Measurements from ENCODE around the gene TUBG2. TPM values are rescaled to one million over a fixed set of nuclear protein-coding genes. Genes with fewer than 3 reads are reported as not detected.
A peak's percentile ranks its signal among the peaks of the same experiment; 100 is the strongest.

TUBG2 gene
- total RNA-seq, 1 donor from 2014 or later: 14.2 TPM

DNA sequence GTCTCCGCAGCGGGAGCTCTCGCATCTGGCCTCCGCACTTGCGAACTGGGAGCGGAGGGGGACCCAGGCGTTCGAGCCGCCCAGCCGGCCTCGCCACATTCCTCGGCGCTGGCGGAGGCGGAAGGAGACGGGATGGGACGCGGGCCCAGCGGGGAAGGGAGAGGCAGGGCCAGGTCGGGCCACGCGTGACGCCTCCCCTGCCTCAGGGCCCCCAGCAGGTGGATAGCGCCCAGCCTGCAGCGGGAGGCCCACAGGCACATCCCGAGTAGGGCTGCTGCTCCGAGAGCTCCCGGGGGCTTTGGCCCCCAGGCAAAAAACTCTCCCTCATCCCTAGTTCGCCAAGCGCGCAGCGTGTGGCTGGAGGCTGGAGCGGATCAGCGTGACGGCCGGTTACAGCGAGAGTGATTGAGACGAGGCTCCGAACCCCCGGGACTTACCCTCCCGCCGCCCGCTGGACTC lies 16.9 kb downstream of the TUBG2 start:
- H3K4me3 ChIP-seq (ENCODE audit: low read depth, low read length): peak overlapping the region; percentile 96
- TF ChIP-seq, protein P1, sequence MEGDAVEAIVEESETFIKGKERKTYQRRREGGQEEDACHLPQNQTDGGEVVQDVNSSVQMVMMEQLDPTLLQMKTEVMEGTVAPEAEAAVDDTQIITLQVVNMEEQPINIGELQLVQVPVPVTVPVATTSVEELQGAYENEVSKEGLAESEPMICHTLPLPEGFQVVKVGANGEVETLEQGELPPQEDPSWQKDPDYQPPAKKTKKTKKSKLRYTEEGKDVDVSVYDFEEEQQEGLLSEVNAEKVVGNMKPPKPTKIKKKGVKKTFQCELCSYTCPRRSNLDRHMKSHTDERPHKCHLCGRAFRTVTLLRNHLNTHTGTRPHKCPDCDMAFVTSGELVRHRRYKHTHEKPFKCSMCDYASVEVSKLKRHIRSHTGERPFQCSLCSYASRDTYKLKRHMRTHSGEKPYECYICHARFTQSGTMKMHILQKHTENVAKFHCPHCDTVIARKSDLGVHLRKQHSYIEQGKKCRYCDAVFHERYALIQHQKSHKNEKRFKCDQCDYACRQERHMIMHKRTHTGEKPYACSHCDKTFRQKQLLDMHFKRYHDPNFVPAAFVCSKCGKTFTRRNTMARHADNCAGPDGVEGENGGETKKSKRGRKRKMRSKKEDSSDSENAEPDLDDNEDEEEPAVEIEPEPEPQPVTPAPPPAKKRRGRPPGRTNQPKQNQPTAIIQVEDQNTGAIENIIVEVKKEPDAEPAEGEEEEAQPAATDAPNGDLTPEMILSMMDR (conservative IDR thresholded peaks at IDR 0.05; ENCODE audit: low read depth, low read length): no peak
- no peak for DNase-seq (ENCODE audit: low read depth)

GRCh38 chr17:42676424-42677011 lies 17.4 kb downstream of the TUBG2 start, which contains the start of gene PLEKHH3:
PLEKHH3 (minus strand) TSS chr17:42676994; CDS start chr17:42676563, 431 bp downstream.
- TF ChIP-seq, protein P1 (conservative IDR thresholded peaks at IDR 0.05; ENCODE audit: low read depth, low read length): peak; percentile 24
- no peak for DNase-seq (ENCODE audit: low read depth)
- peak within 1 kb of the TSS; percentile 96 for H3K4me3 ChIP-seq (ENCODE audit: low read depth, low read length)

- DNase-seq (ENCODE audit: low read depth): peak; percentile 89
- H3K4me3 ChIP-seq (ENCODE audit: low read depth, low read length): peak overlapping the region; percentile 96
- TF ChIP-seq, protein P1 (conservative IDR thresholded peaks at IDR 0.05; ENCODE audit: low read depth, low read length): no peak
Observed at GRCh38 chr17:42677012-42677857, 18.2 kb downstream of the TUBG2 start.

GRCh38 chr17:42677921-42678781 lies 19.1 kb downstream of the TUBG2 start:
- H3K4me3 ChIP-seq (ENCODE audit: low read depth, low read length): peak overlapping the region; percentile 68
- no peak for DNase-seq (ENCODE audit: low read depth)
- TF ChIP-seq, protein P1 (conservative IDR thresholded peaks at IDR 0.05; ENCODE audit: low read depth, low read length): no peak

DNA sequence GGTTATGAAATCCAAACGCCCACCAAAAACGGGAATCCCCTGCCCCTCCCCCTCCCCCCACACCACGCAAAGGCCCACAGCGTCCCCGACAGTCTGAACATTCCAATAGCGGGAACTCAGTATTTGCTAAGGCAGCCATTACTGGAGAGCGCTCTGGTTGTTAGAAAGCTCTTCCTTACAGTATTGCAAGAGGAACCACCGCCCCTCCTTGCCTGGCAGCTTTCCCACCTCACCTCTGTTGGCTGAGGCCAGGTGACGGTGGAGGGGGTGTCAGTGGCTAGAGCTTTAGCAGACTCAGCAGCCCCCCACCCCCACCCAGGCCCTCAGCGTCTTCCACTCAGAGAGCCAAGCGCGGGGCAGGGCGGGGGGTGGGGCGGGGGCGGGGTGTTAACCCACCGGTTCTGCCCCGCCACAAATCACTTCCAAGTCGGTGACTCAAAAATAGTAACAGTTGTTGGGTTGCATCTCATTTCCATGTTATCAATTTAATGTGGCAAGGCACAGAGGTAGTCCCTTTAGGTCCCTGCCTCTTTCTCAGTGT lies 19.9 kb downstream of the TUBG2 start:
- no peak for DNase-seq (ENCODE audit: low read depth)
- H3K4me3 ChIP-seq (ENCODE audit: low read depth, low read length): peak overlapping the region; percentile 68
- TF ChIP-seq, protein P1 (conservative IDR thresholded peaks at IDR 0.05; ENCODE audit: low read depth, low read length): no peak

Data from epithelial cell of proximal tubule (primary cell).